Activated CD8-positive, alpha-beta memory T cell treated with anti-CD3 and anti-CD28 coated beads, Interleukin-2, amount 50 U/mL, for 4 hours (primary cell): ENCODE results near the gene SRSF4.
"Not testable (repeated sequence)": the region's sequence is repeated elsewhere in the genome, so short reads cannot be mapped to it uniquely, and the experiment has no call there.

Experiments used
- DNase-seq: peaks from one replicate; pipeline ENCODE4 v3.0.0-alpha.2; 2020

SRSF4 gene

GRCh38 chr1:29124366-29125236 lies 57.1 kb downstream of the SRSF4 start:
- peak; percentile 53 for DNase-seq

GRCh38 chr1:29123887-29124365 lies 57.8 kb downstream of the SRSF4 start, which contains the start of gene TMEM200B:
Gene TMEM200B, minus strand, starts transcription at chr1:29123903. Its CDS starts 2,075 bp downstream, at chr1:29121828.
- no peak for DNase-seq

- DNase-seq: peak; percentile 30
These were observed 58.4 kb downstream of the SRSF4 start for GRCh38 chr1:29123053-29123886.

GRCh38 chr1:29122682-29123052 lies 59.0 kb downstream of the SRSF4 start:
- no peak for DNase-seq

DNA sequence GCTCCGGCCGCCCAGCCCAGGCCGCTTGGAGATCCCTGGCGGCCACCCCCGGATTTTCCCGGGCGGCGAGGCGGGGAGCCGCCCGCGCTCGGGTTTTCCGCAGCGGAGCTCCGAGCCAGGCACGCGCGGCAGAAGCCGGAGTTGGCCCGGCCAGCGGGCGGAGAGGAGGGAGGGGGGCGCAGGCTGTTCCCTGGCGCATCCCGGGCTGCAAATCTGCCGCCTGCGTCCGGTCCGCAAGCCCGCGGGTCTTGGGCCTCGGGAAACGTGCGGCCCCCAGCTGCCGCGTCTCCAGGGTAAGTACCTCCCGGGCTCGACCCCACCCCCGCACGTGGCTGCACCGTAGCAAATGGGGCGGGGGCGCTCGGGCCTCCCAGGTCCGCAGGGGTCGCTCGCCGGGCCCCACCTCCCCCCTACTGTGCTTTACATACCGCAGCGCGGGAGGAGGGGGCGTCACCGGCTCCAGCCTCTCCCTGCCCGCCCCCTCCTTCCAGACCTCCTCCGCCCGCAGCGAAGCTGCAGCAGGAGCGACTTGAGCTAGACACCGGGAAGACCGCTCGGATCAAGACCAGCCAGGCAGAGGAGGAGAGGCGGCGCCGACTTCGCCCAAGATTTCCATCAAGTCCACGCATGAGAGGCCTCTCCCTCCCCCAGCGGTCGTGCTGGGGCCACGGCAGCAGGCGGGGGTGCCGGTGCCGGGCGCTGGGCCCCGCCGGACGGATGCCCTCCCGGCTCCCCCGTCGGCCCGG lies 59.6 kb downstream of the SRSF4 start:
- DNase-seq: no peak

- DNase-seq: no peak
These were observed 60.2 kb downstream of the SRSF4 start for GRCh38 chr1:29121516-29121935.

- DNase-seq: peak; percentile 66
These were observed 60.7 kb downstream of the SRSF4 start for GRCh38 chr1:29120947-29121485.

GRCh38 chr1:29120367-29120766 lies 61.3 kb downstream of the SRSF4 start:
- DNase-seq: no peak

DNA sequence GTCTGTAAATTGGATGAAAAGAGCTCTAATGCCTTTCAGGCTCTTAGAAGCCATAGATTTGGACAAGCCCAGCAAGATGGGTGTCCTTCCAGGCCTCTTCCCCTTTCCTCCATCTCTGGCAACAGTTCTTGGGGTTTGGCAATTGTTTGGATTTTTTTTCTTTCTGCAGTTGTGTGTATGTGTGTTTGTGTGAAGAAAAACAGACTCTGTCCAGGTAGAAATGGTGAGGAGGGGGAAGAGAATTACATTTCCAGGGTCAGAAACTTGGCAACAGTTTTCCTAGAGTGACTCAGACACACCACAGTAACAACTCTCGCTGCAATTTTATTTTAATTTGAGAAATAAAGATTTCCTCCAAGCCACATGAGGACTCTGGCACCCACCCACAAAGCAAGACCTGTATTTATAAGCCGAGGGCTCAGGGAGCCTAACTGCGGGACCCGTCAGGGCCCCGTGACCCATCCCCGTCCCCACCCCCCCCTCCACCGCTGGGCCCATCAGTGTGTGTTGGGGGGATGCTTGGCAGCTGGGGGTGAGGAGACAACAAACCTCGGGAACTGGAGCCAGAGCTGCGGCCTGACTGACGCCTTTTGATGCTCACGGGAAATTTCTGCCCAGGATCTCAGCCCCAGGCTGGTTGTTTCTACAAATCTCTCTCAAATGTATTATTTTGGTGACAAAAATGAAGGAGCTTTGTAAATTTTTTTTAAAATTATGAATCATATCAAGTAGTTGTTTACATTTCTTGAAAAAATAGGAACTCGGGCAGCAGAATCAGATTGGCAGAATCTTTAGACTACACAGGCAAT lies 62.4 kb downstream of the SRSF4 start:
- DNase-seq: no peak

- no peak for DNase-seq
These were observed 64.3 kb downstream of the SRSF4 start for GRCh38 chr1:29117381-29117780.

- DNase-seq: no peak
These were observed 67.0 kb downstream of the SRSF4 start for GRCh38 chr1:29114654-29115053.

DNA sequence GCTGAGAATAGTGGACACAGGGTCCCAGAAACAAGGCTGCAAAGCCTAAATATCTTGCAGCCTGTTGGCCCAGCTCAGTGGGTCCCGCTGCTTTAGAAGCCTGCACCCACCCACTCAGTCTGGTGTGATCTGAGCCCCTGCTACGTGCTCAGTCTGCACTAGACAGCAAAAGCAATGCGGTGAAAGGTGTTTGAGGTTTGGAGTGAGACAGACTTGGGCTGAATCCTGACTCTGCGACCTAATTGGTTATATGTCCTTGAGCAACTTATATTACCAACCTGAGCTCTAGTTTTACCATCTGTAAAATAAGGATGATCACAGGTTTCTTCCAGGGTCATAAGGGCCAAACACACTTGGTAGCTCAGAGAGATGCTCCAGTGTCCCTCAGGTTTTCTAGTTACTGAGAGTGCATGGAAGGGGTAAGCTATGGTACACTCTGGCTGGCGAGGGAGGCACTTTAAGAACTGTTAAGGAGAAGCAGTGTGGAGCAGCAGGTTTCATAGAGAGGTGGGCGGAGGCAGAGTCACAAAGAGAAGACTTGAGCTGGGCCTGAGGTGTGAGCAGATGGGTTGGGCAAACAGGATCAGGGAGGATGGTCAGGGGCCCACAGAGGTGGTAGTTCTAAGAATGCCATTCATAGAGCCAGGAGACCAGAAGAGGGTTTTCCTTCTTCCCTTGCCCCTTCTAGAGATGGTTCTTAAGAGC lies 68.1 kb downstream of the SRSF4 start:
- DNase-seq: no peak

- no peak for DNase-seq
These were observed 68.8 kb downstream of the SRSF4 start for GRCh38 chr1:29112705-29113412.

GRCh38 chr1:29108041-29108440 lies 73.7 kb downstream of the SRSF4 start:
- DNase-seq: not testable (repeated sequence)

DNA sequence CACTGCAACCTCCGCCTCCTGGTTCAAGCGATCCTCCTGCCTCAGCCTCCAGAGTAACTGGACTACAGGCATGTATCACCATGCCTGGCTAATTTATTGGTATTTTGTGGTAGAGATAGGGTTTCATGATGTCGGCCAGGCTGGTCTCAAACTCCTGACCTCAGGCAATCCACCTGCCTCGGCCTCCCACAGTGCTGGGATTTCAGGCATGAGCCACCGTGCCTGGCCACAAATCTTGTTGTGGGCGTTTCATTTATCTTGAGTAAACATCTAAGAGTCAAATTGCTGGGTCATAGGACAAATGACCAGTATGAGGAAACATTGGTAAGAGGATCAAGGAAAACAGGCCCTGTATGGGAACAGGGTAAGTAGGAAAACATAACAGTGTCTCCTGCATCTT lies 75.9 kb downstream of the SRSF4 start:
- DNase-seq: no peak

- no peak for DNase-seq
These were observed 81.2 kb downstream of the SRSF4 start for GRCh38 chr1:29100487-29100886.

GRCh38 chr1:29099286-29099685 lies 82.4 kb downstream of the SRSF4 start:
- DNase-seq: no peak
